Measurements from ENCODE around the gene PNPLA7.
A peak's percentile ranks its signal among the peaks of the same experiment; 100 is the strongest.

PNPLA7 gene

GRCh38 chr9:137429974-137430722 lies 120.1 kb downstream of the PNPLA7 start:
- no peak overlapping the region for H3K4me3 ChIP-seq (ENCODE audit: severe bottlenecking)
- H3K4me1 ChIP-seq (ENCODE audit: insufficient read depth, poor library complexity, severe bottlenecking), result peaks cover 8% of the 10 kb centered on the region
- H3K9me3 ChIP-seq (ENCODE audit: severe bottlenecking), result no peaks in the 10 kb centered on the region
- DNase-seq (ENCODE audit: low spot score), result no peak
- no peak for TF ChIP-seq CTCF (IDR thresholded peaks at IDR 0.05; ENCODE audit: poor library complexity, severe bottlenecking)
- no peaks in the 10 kb centered on the region for H3K27me3 ChIP-seq (ENCODE audit: insufficient read depth, poor library complexity, severe bottlenecking)
- no peak for ATAC-seq (ENCODE audit: low read depth)
- no peaks in the 10 kb centered on the region for H3K36me3 ChIP-seq (ENCODE audit: low read depth)
- no peak overlapping the region for H3K27ac ChIP-seq (ENCODE audit: poor library complexity, severe bottlenecking)

- Histone ChIP-seq H3K27me3 (ENCODE audit: insufficient read depth, poor library complexity, severe bottlenecking) (no peaks in the 10 kb centered on the region), H3K9me3 (ENCODE audit: severe bottlenecking) (no peaks in the 10 kb centered on the region), H3K4me3 (ENCODE audit: severe bottlenecking) (no peak overlapping the region), H3K36me3 (ENCODE audit: low read depth) (no peaks in the 10 kb centered on the region), H3K27ac (ENCODE audit: poor library complexity, severe bottlenecking) (no peak overlapping the region), H3K4me1 (ENCODE audit: insufficient read depth, poor library complexity, severe bottlenecking) (peaks cover 14% of the 10 kb centered on the region)
- ATAC-seq (ENCODE audit: low read depth) (no peak), DNase-seq (ENCODE audit: low spot score) (no peak)
- TF ChIP-seq CTCF (IDR thresholded peaks at IDR 0.05; ENCODE audit: poor library complexity, severe bottlenecking), result no peak
Measured at GRCh38 chr9:137429546-137429890, 120.7 kb downstream of the PNPLA7 start.

GRCh38 chr9:137428841-137429545 lies 121.2 kb downstream of the PNPLA7 start:
- no peak for TF ChIP-seq CTCF (IDR thresholded peaks at IDR 0.05; ENCODE audit: poor library complexity, severe bottlenecking)
- peaks cover 19% of the 10 kb centered on the region for H3K4me1 ChIP-seq (ENCODE audit: insufficient read depth, poor library complexity, severe bottlenecking)
- no peak overlapping the region for H3K27ac ChIP-seq (ENCODE audit: poor library complexity, severe bottlenecking)
- no peaks in the 10 kb centered on the region for H3K9me3 ChIP-seq (ENCODE audit: severe bottlenecking)
- no peak for ATAC-seq (ENCODE audit: low read depth)
- H3K27me3 ChIP-seq (ENCODE audit: insufficient read depth, poor library complexity, severe bottlenecking), result no peaks in the 10 kb centered on the region
- no peak overlapping the region for H3K4me3 ChIP-seq (ENCODE audit: severe bottlenecking)
- H3K36me3 ChIP-seq (ENCODE audit: low read depth), result no peaks in the 10 kb centered on the region
- DNase-seq (ENCODE audit: low spot score), result no peak

- no peak overlapping the region for H3K4me3 ChIP-seq (ENCODE audit: severe bottlenecking)
- H3K4me1 ChIP-seq (ENCODE audit: insufficient read depth, poor library complexity, severe bottlenecking), result peaks cover 19% of the 10 kb centered on the region
- H3K9me3 ChIP-seq (ENCODE audit: severe bottlenecking), result no peaks in the 10 kb centered on the region
- no peak for ATAC-seq (ENCODE audit: low read depth)
- H3K27me3 ChIP-seq (ENCODE audit: insufficient read depth, poor library complexity, severe bottlenecking), result no peaks in the 10 kb centered on the region
- no peak overlapping the region for H3K27ac ChIP-seq (ENCODE audit: poor library complexity, severe bottlenecking)
- peak; percentile 31 for DNase-seq (ENCODE audit: low spot score)
- H3K36me3 ChIP-seq (ENCODE audit: low read depth), result no peaks in the 10 kb centered on the region
- TF ChIP-seq CTCF (IDR thresholded peaks at IDR 0.05; ENCODE audit: poor library complexity, severe bottlenecking), result no peak
Measured at GRCh38 chr9:137428311-137428630, 121.9 kb downstream of the PNPLA7 start.
